PC-3 (cell line): ENCODE data around the gene WNT4.

Source experiments
- EZH2 ChIP-seq: fragments of 300-600 bp; sonication (generic); IDR thresholded peaks from one replicate; pipeline ENCODE4 v1.6.1; 2017; ENCODE audit warnings: antibody characterized with exemption, mild to moderate bottlenecking, low read length; ENCODE audit not compliant: unreplicated experiment
- EZH2phosphoT487 ChIP-seq: fragments of 300-600 bp; sonication (generic); IDR thresholded peaks from 2 replicates; pipeline ENCODE4 v1.6.1; 2018; ENCODE audit warnings: mild to moderate bottlenecking, antibody characterized with exemption, low read length, borderline replicate concordance
- TF ChIP-seq, protein P1 (sequence below): fragments of 300-600 bp; sonication (generic); conservative IDR thresholded peaks from 2 replicates; pipeline ENCODE4 v1.5.1; 2017; ENCODE audit warnings: antibody characterized with exemption, low read depth, mild to moderate bottlenecking, low read length

DNA sequence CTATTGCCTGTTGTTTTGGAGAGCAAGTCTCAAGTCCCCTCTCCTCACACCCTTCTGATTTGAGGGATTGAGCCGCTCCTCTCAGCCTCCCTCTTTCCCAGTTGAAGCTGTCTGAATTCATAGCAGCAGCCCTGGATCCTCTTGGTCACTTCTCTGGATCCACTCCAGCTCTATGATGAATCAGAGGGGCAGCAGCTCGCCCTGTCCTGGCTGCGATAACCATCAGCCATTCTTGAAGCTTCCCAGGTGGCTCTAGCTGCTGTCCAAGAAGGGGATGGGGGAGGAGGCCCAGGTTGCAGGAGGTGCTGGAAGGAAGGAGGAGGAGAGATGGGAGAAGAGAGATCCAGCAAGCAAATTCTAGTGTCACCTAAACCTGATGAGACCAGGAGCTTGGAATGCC lies 31.3 kb downstream of the WNT4 start:
- TF ChIP-seq, protein P1, sequence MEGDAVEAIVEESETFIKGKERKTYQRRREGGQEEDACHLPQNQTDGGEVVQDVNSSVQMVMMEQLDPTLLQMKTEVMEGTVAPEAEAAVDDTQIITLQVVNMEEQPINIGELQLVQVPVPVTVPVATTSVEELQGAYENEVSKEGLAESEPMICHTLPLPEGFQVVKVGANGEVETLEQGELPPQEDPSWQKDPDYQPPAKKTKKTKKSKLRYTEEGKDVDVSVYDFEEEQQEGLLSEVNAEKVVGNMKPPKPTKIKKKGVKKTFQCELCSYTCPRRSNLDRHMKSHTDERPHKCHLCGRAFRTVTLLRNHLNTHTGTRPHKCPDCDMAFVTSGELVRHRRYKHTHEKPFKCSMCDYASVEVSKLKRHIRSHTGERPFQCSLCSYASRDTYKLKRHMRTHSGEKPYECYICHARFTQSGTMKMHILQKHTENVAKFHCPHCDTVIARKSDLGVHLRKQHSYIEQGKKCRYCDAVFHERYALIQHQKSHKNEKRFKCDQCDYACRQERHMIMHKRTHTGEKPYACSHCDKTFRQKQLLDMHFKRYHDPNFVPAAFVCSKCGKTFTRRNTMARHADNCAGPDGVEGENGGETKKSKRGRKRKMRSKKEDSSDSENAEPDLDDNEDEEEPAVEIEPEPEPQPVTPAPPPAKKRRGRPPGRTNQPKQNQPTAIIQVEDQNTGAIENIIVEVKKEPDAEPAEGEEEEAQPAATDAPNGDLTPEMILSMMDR: no peak
- TF ChIP-seq EZH2 (no peak), EZH2phosphoT487 (no peak)
